Heart left ventricle (tissue), 16 donors: ENCODE data around the gene TPRA1. TPM values are rescaled to one million over a fixed set of nuclear protein-coding genes. Genes with fewer than 3 reads are reported as not detected.

ENCODE experiments used
- ATAC-seq, 4 donors: fragments of 200-7000 bp; cut with Tn5 transposase; one replicate each; pipeline ENCODE4 v1.9.1; 2020 to 2022; ENCODE audit warnings: moderate library complexity in 4 of 4, mild to moderate bottlenecking in 3 of 4, moderate number of reproducible peaks in 1 of 4
- DNase-seq, 5 donors: peaks; one replicate each; pipeline ENCODE4 v3.0.0-alpha.2; 2020
- H3K27ac ChIP-seq, 12 donors: fragments of 200-600 bp; sonication (generic) in 4 of 12; one replicate each; pipeline versions ENCODE4 v1.5.0 to v1.8.0; 2016 to 2022; ENCODE audit warnings: mild to moderate bottlenecking in 2 of 12
- H3K27me3 ChIP-seq, 9 donors: fragments of 200-600 bp; sonication (generic) in 2 of 9; one replicate each; pipeline versions ENCODE4 v1.5.1 to v1.8.0; 2016 to 2022; ENCODE audit warnings: mild to moderate bottlenecking in 3 of 9
- H3K36me3 ChIP-seq, 9 donors: fragments of 200-600 bp; sonication (generic) in 2 of 9; one replicate each; pipeline versions ENCODE4 v1.5.0 to v1.8.0; 2018 to 2022; ENCODE audit warnings: mild to moderate bottlenecking in 2 of 9
- H3K4me1 ChIP-seq, 12 donors: fragments of 200-600 bp; sonication (generic) in 4 of 12; one replicate each; pipeline versions ENCODE4 v1.5.0 to v1.8.0; 2016 to 2022; ENCODE audit warnings: mild to moderate bottlenecking in 3 of 12
- H3K4me3 ChIP-seq, 12 donors: fragments of 200-600 bp; sonication (generic) in 4 of 12; one replicate each; pipeline versions ENCODE4 v1.5.0 to v1.8.0; 2017 to 2022; ENCODE audit warnings: mild to moderate bottlenecking in 9 of 12, moderate library complexity in 4 of 12
- H3K9me3 ChIP-seq, 12 donors: fragments of 200-600 bp; sonication (generic) in 4 of 12; one replicate each; pipeline versions ENCODE4 v1.5.0 to v1.8.0; 2016 to 2022; ENCODE audit warnings: mild to moderate bottlenecking in 1 of 12
- POLR2A ChIP-seq, 2 donors: fragments of 450-650 bp; IDR thresholded peaks; one replicate each; pipeline ENCODE4 v1.6.1; 2017; ENCODE audit warnings: antibody characterized with exemption in 2 of 2, mild to moderate bottlenecking in 2 of 2, moderate library complexity in 2 of 2
- WGBS, 4 donors: extraction: QIAGEN DNeasy Blood & Tissue Kit in 2 of 4; methylation state at CpG; one replicate each; pipeline versions ENCODE4 v1.1.5 to v1.1.7; 2013 to 2018; 5-methylcytosine and 5-hydroxymethylcytosine counted together
- intact Hi-C, 10 donors: fragments of 100-400 bp; cut with DNase I; formaldehyde crosslinking; loops; one replicate each; pipeline versions ENCODE4 v1.11.1 to v1.14.2; 2022
- polyA plus RNA-seq, 2 donors: library from polyadenylated mRNA; stranded (reverse); fragments of 200-250 nt; gene quantifications; one replicate each; pipeline ENCODE4 v1.2.3, GENCODE V29; 2013
- total RNA-seq, 9 donors: library from RNA; depleted of rRNA in 2 of 9; stranded (reverse); fragments of >200 nt in 2 of 9; fragmentation: NEBNext Ultra II Directional in 3 of 9; extraction: Animal tissue kit (Norgen Biotek cat#: 25700) in 3 of 9; gene quantifications; one replicate each; pipeline versions ENCODE4 v1.1.0 to v1.2.4, GENCODE V29; 2016 to 2023
- TF ChIP-seq, protein P1 (sequence below), 12 donors: fragments of 200-600 bp; sonication (generic) in 4 of 12; IDR thresholded peaks; one replicate each; pipeline versions ENCODE4 v1.5.0 to v1.8.0; 2018 to 2022; ENCODE audit warnings: antibody characterized with exemption in 12 of 12, mild to moderate bottlenecking in 5 of 12
- donor health status: ischemic (EF 13 %, LVEDD 7.1; RV severe dilation, severe dysfunction).
- donor health status: healthy with polysubstance abuse.
- donor health status: DM: no; HTN: yes; CAD: no.
- donor health status: DM: no; HTN: no; CAD: no.
- donor health status: ischemic (EF 25% LVEDD 6.9; RV normal size, moderate dysfunction).
- donor health status: ischemic (EF 25% LVEDD 5.7; RV mildly dilated, moderate dysfunction).
- donor health status: healthy.
- donor health status: DM: yes; HTN: yes; CAD: no.
- donor health status: ischemic (EF 35%, LVEDD 5.7; RV mildly dilated, moderate dysfunction).
- donor health status: nonischemic (EF 11% LVEDD 7.7; RV severe dilation, severe dysfunction).
- donor health status: DM: yes; HTN: yes; CAD: no.
- donor health status: PGD.
- donor health status: ischemic (EF 29% LVEDD 5.4; RV normal size, mild dysfunction).
- donor health status: nonischemic (EF 23%, LVEDD 6.1; RV moderate dilation, normal function).

TPRA1 gene
- total and polyA plus RNA-seq, 11 donors, result 13.4 to 29.0 (median 20.4) TPM

GRCh38 chr3:127622031-127622430 lies 31.5 kb upstream of the TPRA1 start:
- no peaks in the 10 kb centered on the region for H3K4me1 ChIP-seq
- H3K27me3 ChIP-seq, result no peaks in the 10 kb centered on the region
- H3K27ac ChIP-seq, result no peak overlapping the region
- H3K4me3 ChIP-seq, result no peak overlapping the region
- 95 to 98% (median 97%) methylated on average over 11 of the region's 11 CpGs for WGBS, 4 donors
- intact Hi-C loops, result no loop called here
- no peak for TF ChIP-seq POLR2A (IDR thresholded peaks at IDR 0.05)
- TF ChIP-seq, protein P1, sequence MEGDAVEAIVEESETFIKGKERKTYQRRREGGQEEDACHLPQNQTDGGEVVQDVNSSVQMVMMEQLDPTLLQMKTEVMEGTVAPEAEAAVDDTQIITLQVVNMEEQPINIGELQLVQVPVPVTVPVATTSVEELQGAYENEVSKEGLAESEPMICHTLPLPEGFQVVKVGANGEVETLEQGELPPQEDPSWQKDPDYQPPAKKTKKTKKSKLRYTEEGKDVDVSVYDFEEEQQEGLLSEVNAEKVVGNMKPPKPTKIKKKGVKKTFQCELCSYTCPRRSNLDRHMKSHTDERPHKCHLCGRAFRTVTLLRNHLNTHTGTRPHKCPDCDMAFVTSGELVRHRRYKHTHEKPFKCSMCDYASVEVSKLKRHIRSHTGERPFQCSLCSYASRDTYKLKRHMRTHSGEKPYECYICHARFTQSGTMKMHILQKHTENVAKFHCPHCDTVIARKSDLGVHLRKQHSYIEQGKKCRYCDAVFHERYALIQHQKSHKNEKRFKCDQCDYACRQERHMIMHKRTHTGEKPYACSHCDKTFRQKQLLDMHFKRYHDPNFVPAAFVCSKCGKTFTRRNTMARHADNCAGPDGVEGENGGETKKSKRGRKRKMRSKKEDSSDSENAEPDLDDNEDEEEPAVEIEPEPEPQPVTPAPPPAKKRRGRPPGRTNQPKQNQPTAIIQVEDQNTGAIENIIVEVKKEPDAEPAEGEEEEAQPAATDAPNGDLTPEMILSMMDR (IDR thresholded peaks at IDR 0.05), result no peak
- H3K9me3 ChIP-seq, result no peaks in the 10 kb centered on the region
- peaks cover 0 to 42% (median 28%) of the 10 kb centered on the region in 9 donors for H3K36me3 ChIP-seq
- no peak for DNase-seq
- ATAC-seq, result no peak

GRCh38 chr3:127620637-127621375 lies 30.3 kb upstream of the TPRA1 start:
- peaks cover 0 to 45% (median 30%) of the 10 kb centered on the region in 9 donors for H3K36me3 ChIP-seq
- H3K4me3 ChIP-seq, result no peak overlapping the region
- 96 to 97% (median 97%) methylated on average over 31 to 32 of the region's 32 CpGs for WGBS, 4 donors

GRCh38 chr3:127618891-127619290 lies 28.4 kb upstream of the TPRA1 start:
- DNase-seq, result no peak
- H3K27ac ChIP-seq, result no peak overlapping the region
- ATAC-seq, result no peak
- peaks cover 0 to 49% (median 30%) of the 10 kb centered on the region in 9 donors for H3K36me3 ChIP-seq
- H3K27me3 ChIP-seq, result no peaks in the 10 kb centered on the region
- intact Hi-C loops, result no loop called here
- H3K4me1 ChIP-seq, result no peaks in the 10 kb centered on the region
- TF ChIP-seq POLR2A (IDR thresholded peaks at IDR 0.05), result no peak
- TF ChIP-seq, protein P1 (IDR thresholded peaks at IDR 0.05), result no peak
- H3K9me3 ChIP-seq, result no peaks in the 10 kb centered on the region
- WGBS, 4 donors, result 92 to 98% (median 95%) methylated on average over 6 to 11 of the region's 11 CpGs
- H3K4me3 ChIP-seq, result no peak overlapping the region

More at GRCh38 chr3:127620637-127621375, 30.3 kb upstream of the TPRA1 start:
- ATAC-seq, result no peak
- H3K4me1 ChIP-seq, result no peaks in the 10 kb centered on the region
- intact Hi-C loops, result no loop called here
- no peaks in the 10 kb centered on the region for H3K9me3 ChIP-seq
- H3K27ac ChIP-seq, result no peak overlapping the region
- DNase-seq, result no peak
- no peak for TF ChIP-seq POLR2A (IDR thresholded peaks at IDR 0.05)
- TF ChIP-seq, protein P1 (IDR thresholded peaks at IDR 0.05), result no peak
- no peaks in the 10 kb centered on the region for H3K27me3 ChIP-seq

GRCh38 chr3:127616836-127617605 lies 26.5 kb upstream of the TPRA1 start:
- intact Hi-C loops, result no loop called here
- Histone ChIP-seq H3K4me1 (peaks cover 0 to 2% (median 0%) of the 10 kb centered on the region in 12 donors), H3K27me3 (no peaks in the 10 kb centered on the region), H3K36me3 (peaks cover 0 to 48% (median 28%) of the 10 kb centered on the region in 9 donors), H3K9me3 (no peaks in the 10 kb centered on the region), H3K27ac (no peak overlapping the region), H3K4me3 (no peak overlapping the region)
- TF ChIP-seq, protein P1 (IDR thresholded peaks at IDR 0.05), result no peak
- no peak for TF ChIP-seq POLR2A (IDR thresholded peaks at IDR 0.05)
- WGBS, 4 donors, result 94 to 100% (median 96%) methylated on average over 20 to 26 of the region's 26 CpGs
- no peak for DNase-seq
- no peak for ATAC-seq
